NCI-H526 treated with DMSO at 0.1 percent for 48 hours (cell line): ENCODE results near the gene PTGIS.
"Not testable (repeated sequence)": the region's sequence is repeated elsewhere in the genome, so short reads cannot be mapped to it uniquely, and the experiment has no call there.

ENCODE experiments used
- DNase-seq: peaks from one replicate; lab custom pipeline; 2025; lab: John Stamatoyannopoulos, UW

Gene PTGIS

GRCh38 chr20:49579874-49580812 is 12.2 kb upstream of the PTGIS start:
- no peak for DNase-seq

GRCh38 chr20:49579195-49579594 is 11.3 kb upstream of the PTGIS start:
- DNase-seq: no peak

GRCh38 chr20:49578436-49578835 is 10.5 kb upstream of the PTGIS start:
- DNase-seq: no peak

GRCh38 chr20:49575551-49576060 is 7.7 kb upstream of the PTGIS start:
- DNase-seq: no peak

- DNase-seq: no peak
These were observed 6.0 kb upstream of the PTGIS start for GRCh38 chr20:49573900-49574416.

- DNase-seq: no peak
These were observed 4.9 kb upstream of the PTGIS start for GRCh38 chr20:49572857-49573256.

GRCh38 chr20:49571553-49571835 is 3.6 kb upstream of the PTGIS start:
- DNase-seq: no peak

GRCh38 chr20:49570828-49571552 is 3.1 kb upstream of the PTGIS start:
- no peak for DNase-seq

GRCh38 chr20:49570161-49570827 is 2.4 kb upstream of the PTGIS start:
- no peak for DNase-seq

GRCh38 chr20:49569411-49570115 is 1.6 kb upstream of the PTGIS start:
- no peak for DNase-seq

- no peak for DNase-seq
These were observed 578 bp upstream of the PTGIS start for GRCh38 chr20:49568278-49569151.

- DNase-seq: no peak
These were observed 1.3 kb downstream of the PTGIS start for GRCh38 chr20:49566401-49567364.

GRCh38 chr20:49564991-49565390 is 2.9 kb downstream of the PTGIS start:
- DNase-seq: not testable (repeated sequence)

GRCh38 chr20:49563015-49563980 is 4.6 kb downstream of the PTGIS start:
- no peak for DNase-seq

GRCh38 chr20:49562311-49563014 is 5.5 kb downstream of the PTGIS start:
- no peak for DNase-seq

GRCh38 chr20:49561806-49562205 is 6.1 kb downstream of the PTGIS start:
- DNase-seq: no peak

- no peak for DNase-seq
These were observed 6.7 kb downstream of the PTGIS start for GRCh38 chr20:49561256-49561655.

- DNase-seq: no peak
These were observed 7.3 kb downstream of the PTGIS start for GRCh38 chr20:49560646-49561045.
